HCT116 (cell line): Measurements from ENCODE around the gene RAPGEF6. TPM values are rescaled to one million over a fixed set of nuclear protein-coding genes. Genes with fewer than 3 reads are reported as not detected.

Experiments used
- ATAC-seq: fragments of 200-7000 bp; cut with Tn5 transposase; 2 replicates; pipeline ENCODE4 v1.9.1; 2020; ENCODE audit warnings: mild to moderate bottlenecking, moderate library complexity
- BruUV-seq: library from RNA; stranded (reverse); fragments of 400-500 nt; replicated peaks from 2 replicates; lab custom pipeline; 2021; lab: Mats Ljungman, UMichigan
- CTCF ChIA-PET: fragments of 300-600 bp; sonication (Branson Sonifier 250); formaldehyde crosslinking; loops from one replicate; lab custom pipeline; 2021; ENCODE audit warnings: antibody characterized with exemption; lab: Charles Lee
- POLR2A ChIA-PET: fragments of 300-600, 350-600 bp; sonication (Branson Sonifier 250); formaldehyde crosslinking; loops from one replicate; lab custom pipeline; 2021; ENCODE audit warnings: antibody characterized with exemption; lab: Charles Lee
- RAD21 ChIA-PET, 2 experiments: fragments of 300-600 bp; sonication (Branson Sonifier 250); formaldehyde crosslinking; loops; one replicate each; lab custom pipeline; 2023; ENCODE audit warnings: low total read pairs in 2 of 2; ENCODE audit not compliant: uncharacterized antibody in 2 of 2, unreplicated experiment in 2 of 2, low non-redundant PET in 1 of 2; lab: Charles Lee
- DNase-seq: peaks from one replicate; pipeline ENCODE4 v3.0.0-alpha.2; 2010; ENCODE audit warnings: low read depth, low spot score
- H2AFZ ChIP-seq: fragments of 200-600 bp; shearing (Covaris generic), sonication (generic); 2 replicates; pipeline ENCODE4 v1.6.1; 2017; ENCODE audit warnings: low read depth, mixed run types, mixed read lengths, antibody characterized with exemption, low read length; ENCODE audit not compliant: poor library complexity, severe bottlenecking
- H3K27ac ChIP-seq: 2 replicates; pipeline ENCODE4 v1.5.1; 2012; ENCODE audit warnings: low read depth, low read length
- H3K27me3 ChIP-seq: fragments of 200-600 bp; sonication (generic); 2 replicates; pipeline ENCODE4 v1.6.1; 2016; ENCODE audit warnings: mixed run types, low read length, mixed read lengths; ENCODE audit not compliant: insufficient read depth
- H3K36me3 ChIP-seq, 2 experiments: fragments of 200-500 bp in 1 of 2; fragments of 200-600 bp in 1 of 2; sonication (Bioruptor generic) in 1 of 2; sonication (generic) in 1 of 2; 2 replicates each; pipeline versions ENCODE4 v1.5.1 to v1.6.1; 2014 to 2016; ENCODE audit warnings: low read length in 2 of 2, inconsistent platforms in 1 of 2, mixed read lengths in 1 of 2, mixed run types in 1 of 2; ENCODE audit not compliant: insufficient read depth in 2 of 2, control insufficient read depth in 1 of 2
- H3K4me1 ChIP-seq, 2 experiments: fragments of 200-600 bp in 1 of 2; sonication (generic) in 1 of 2; 2 replicates each; pipeline versions ENCODE4 v1.5.1 to v1.6.1; 2012 to 2017; ENCODE audit warnings: low read length in 2 of 2, inconsistent platforms in 1 of 2, mild to moderate bottlenecking in 1 of 2, mixed read lengths in 1 of 2, mixed run types in 1 of 2, moderate library complexity in 1 of 2; ENCODE audit not compliant: insufficient read depth in 2 of 2, control insufficient read depth in 1 of 2
- H3K4me2 ChIP-seq: fragments of 200-600 bp; sonication (generic); 2 replicates; pipeline ENCODE4 v1.6.1; 2017; ENCODE audit warnings: mixed run types, low read length, mixed read lengths
- H3K4me3 ChIP-seq, 2 experiments: fragments of 200-600 bp in 1 of 2; sonication (generic) in 1 of 2; replicated peaks in 1 of 2; 2 replicates each; pipeline ENCODE4 v1.5.1; 2011 to 2016; ENCODE audit warnings: low read length in 2 of 2, control low read depth in 1 of 2, low read depth in 1 of 2, mild to moderate bottlenecking in 1 of 2, mixed read lengths in 1 of 2, mixed run types in 1 of 2
- H3K79me2 ChIP-seq: fragments of 200-600 bp; sonication (generic); 2 replicates; pipeline ENCODE4 v1.6.1; 2017; ENCODE audit warnings: mild to moderate bottlenecking, mixed run types, low read length, moderate library complexity, mixed read lengths; ENCODE audit not compliant: insufficient read depth
- H3K9ac ChIP-seq: fragments of 200-600 bp; sonication (generic); 2 replicates; pipeline ENCODE4 v1.6.1; 2016; ENCODE audit warnings: low read length, mixed read lengths
- H3K9me2 ChIP-seq: fragments of 200-600 bp; sonication (generic), shearing (Covaris generic); 2 replicates; pipeline ENCODE4 v1.6.1; 2017; ENCODE audit warnings: mixed run types, mild to moderate bottlenecking, moderate library complexity; ENCODE audit not compliant: insufficient read depth
- H3K9me3 ChIP-seq, 2 experiments: fragments of 200-500 bp in 1 of 2; fragments of 200-600 bp in 1 of 2; sonication (Bioruptor generic) in 1 of 2; sonication (generic) in 1 of 2; 2 replicates each; pipeline ENCODE4 v1.6.1; 2014 to 2017; ENCODE audit warnings: low read length in 2 of 2, mixed read lengths in 2 of 2, inconsistent platforms in 1 of 2, low read depth in 1 of 2, mild to moderate bottlenecking in 1 of 2, mixed run types in 1 of 2, moderate library complexity in 1 of 2; ENCODE audit not compliant: control insufficient read depth in 1 of 2, insufficient read depth in 1 of 2
- H4K20me1 ChIP-seq: fragments of 200-600 bp; sonication (generic), shearing (Covaris generic); 2 replicates; pipeline ENCODE4 v1.6.1; 2017; ENCODE audit warnings: mixed run types, mild to moderate bottlenecking, moderate library complexity; ENCODE audit not compliant: insufficient read depth
- CBX3 ChIP-seq: IDR thresholded peaks from 2 replicates; pipeline ENCODE4 v1.6.1; 2012; ENCODE audit warnings: low read depth
- CEBPB ChIP-seq: IDR thresholded peaks from 2 replicates; pipeline ENCODE4 v1.6.1; 2012; ENCODE audit warnings: low read depth
- POLR2AphosphoS5 ChIP-seq: IDR thresholded peaks from 2 replicates; pipeline ENCODE4 v1.6.1; 2011; ENCODE audit warnings: mild to moderate bottlenecking, low read depth, low read length, moderate library complexity
- SP1 ChIP-seq: IDR thresholded peaks from 2 replicates; pipeline ENCODE4 v1.6.1; 2012; ENCODE audit warnings: low read depth
- TCF7L2 ChIP-seq: IDR thresholded peaks from 2 replicates; pipeline ENCODE4 v1.7.0; 2011; ENCODE audit warnings: borderline replicate concordance, inconsistent platforms; ENCODE audit not compliant: insufficient read depth, insufficient read length; ENCODE audit errors: extremely low read depth
- ZBTB33 ChIP-seq: IDR thresholded peaks from 2 replicates; pipeline ENCODE4 v1.6.1; 2011; ENCODE audit warnings: mild to moderate bottlenecking, low read length, moderate library complexity; ENCODE audit not compliant: insufficient replicate concordance; ENCODE audit errors: extremely low read depth
- intact Hi-C: fragments of 100-400 bp; cut with micrococcal nuclease; formaldehyde crosslinking; loops from 2 replicates; pipeline ENCODE4 v1.10.0; 2022
- total RNA-seq: library from RNA; stranded (reverse); gene quantifications from one replicate; pipeline ENCODE4 v1.2.1, GENCODE V29; 2021; ENCODE audit not compliant: unreplicated experiment

Gene RAPGEF6
- total RNA-seq, 1 experiment from 2014 or later = 18.4 TPM

GRCh38 chr5:131575660-131576227, 59.3 kb downstream of the RAPGEF6 start:
- H2AFZ ChIP-seq = no peak overlapping the region
- no peaks in the 10 kb centered on the region for H3K4me1 ChIP-seq
- H3K9ac ChIP-seq = no peak overlapping the region
- no peak overlapping the region for H3K27ac ChIP-seq
- no peaks in the 10 kb centered on the region; a peak in 1 of 4 replicates for H3K36me3 ChIP-seq
- H3K4me2 ChIP-seq = no peak overlapping the region
- no peak for DNase-seq
- H4K20me1 ChIP-seq = no peaks in the 10 kb centered on the region
- peaks cover 50% of the 10 kb centered on the region for H3K79me2 ChIP-seq
- TF ChIP-seq ZBTB33 = no peak
- TF ChIP-seq SP1 = no peak
- no peak for TF ChIP-seq POLR2AphosphoS5
- TF ChIP-seq CEBPB = no peak
- TF ChIP-seq TCF7L2 = no peak
- TF ChIP-seq, all 23 proteins: peak for 0
- RAD21 ChIA-PET = no interaction called here
- ATAC-seq = no peak
- POLR2A ChIA-PET = no interaction called here
- no TSS peak for BruUV-seq
- CTCF ChIA-PET = no interaction called here
- no peaks in the 10 kb centered on the region; a peak in 1 of 4 replicates for H3K9me3 ChIP-seq
- intact Hi-C loops = no loop called here
- H3K9me2 ChIP-seq = no peaks in the 10 kb centered on the region
- no peaks in the 10 kb centered on the region for H3K27me3 ChIP-seq
- H3K4me3 ChIP-seq = no peak overlapping the region

GRCh38 chr5:131571669-131572168, 63.3 kb downstream of the RAPGEF6 start:
- no peak overlapping the region for H3K9ac ChIP-seq
- H4K20me1 ChIP-seq = no peaks in the 10 kb centered on the region
- H3K27me3 ChIP-seq = no peaks in the 10 kb centered on the region
- H2AFZ ChIP-seq = no peak overlapping the region
- intact Hi-C loops = no loop called here
- ChIA-PET POLR2A (no interaction called here), RAD21 (no interaction called here), CTCF (no interaction called here)
- H3K9me2 ChIP-seq = no peaks in the 10 kb centered on the region
- no peak overlapping the region for H3K27ac ChIP-seq
- no peak overlapping the region for H3K4me3 ChIP-seq
- no peak for TF ChIP-seq TCF7L2
- TF ChIP-seq CBX3 = peak; percentile 38; the same call in 1 of the 2 replicates
- peaks cover 51% of the 10 kb centered on the region for H3K79me2 ChIP-seq
- DNase-seq = no peak
- no peaks in the 10 kb centered on the region; a peak in 1 of 4 replicates for H3K9me3 ChIP-seq
- no TSS peak for BruUV-seq
- ATAC-seq = no peak
- H3K4me2 ChIP-seq = no peak overlapping the region
- no peaks in the 10 kb centered on the region for H3K36me3 ChIP-seq
- no peaks in the 10 kb centered on the region for H3K4me1 ChIP-seq
